Measurements from ENCODE around the gene XRN1.
"Not testable (repeated sequence)": the region's sequence is repeated elsewhere in the genome, so short reads cannot be mapped to it uniquely, and the experiment has no call there.

DNA sequence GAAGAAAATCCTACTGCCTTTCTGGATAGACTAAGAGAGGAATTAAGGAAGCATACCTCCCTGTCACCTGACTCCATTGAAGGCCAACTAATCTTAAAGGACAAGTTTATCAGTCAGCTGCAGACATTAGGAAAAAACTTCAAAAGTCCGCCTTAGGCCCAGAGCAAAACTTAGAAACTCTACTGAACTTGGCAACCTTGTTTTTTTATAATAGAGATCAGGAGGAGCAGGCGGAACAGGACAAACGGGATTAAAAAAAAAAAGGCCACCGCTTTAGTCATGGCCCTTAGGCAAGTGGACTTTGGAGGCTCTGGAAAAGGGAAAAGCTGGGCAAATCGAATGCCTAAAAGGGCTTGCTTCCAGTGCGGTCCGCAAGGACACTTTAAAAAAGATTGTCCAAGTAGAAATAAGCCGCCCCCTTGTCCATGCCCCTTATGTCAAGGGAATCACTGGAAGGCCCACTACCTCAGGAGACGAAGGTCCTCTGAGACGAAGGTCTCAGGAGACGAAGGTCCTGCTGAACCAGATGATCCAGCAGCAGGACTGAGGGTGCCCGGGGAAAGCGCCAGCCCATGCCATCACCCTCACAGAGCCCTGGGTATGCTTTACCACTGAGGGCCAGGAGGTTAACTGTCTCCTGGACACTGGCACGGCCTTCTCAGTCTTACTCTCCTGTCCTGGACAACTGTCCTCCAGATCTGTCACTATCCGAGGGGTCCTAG, 8.2 kb downstream of the XRN1 start:
- TF ChIP-seq, protein P1, sequence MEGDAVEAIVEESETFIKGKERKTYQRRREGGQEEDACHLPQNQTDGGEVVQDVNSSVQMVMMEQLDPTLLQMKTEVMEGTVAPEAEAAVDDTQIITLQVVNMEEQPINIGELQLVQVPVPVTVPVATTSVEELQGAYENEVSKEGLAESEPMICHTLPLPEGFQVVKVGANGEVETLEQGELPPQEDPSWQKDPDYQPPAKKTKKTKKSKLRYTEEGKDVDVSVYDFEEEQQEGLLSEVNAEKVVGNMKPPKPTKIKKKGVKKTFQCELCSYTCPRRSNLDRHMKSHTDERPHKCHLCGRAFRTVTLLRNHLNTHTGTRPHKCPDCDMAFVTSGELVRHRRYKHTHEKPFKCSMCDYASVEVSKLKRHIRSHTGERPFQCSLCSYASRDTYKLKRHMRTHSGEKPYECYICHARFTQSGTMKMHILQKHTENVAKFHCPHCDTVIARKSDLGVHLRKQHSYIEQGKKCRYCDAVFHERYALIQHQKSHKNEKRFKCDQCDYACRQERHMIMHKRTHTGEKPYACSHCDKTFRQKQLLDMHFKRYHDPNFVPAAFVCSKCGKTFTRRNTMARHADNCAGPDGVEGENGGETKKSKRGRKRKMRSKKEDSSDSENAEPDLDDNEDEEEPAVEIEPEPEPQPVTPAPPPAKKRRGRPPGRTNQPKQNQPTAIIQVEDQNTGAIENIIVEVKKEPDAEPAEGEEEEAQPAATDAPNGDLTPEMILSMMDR (IDR thresholded peaks at IDR 0.05; ENCODE audit: low read depth, low read length): not testable (repeated sequence)
- not testable (repeated sequence) for TF ChIP-seq POLR2A (IDR thresholded peaks at IDR 0.05; ENCODE audit: extremely low read depth, insufficient read length)
